GM12891 (cell line): ENCODE measurements around the gene TEAD4.

Source experiments
- POLR2AphosphoS5 ChIP-seq: IDR thresholded peaks from 2 replicates; pipeline ENCODE4 v1.6.1; 2011; ENCODE audit warnings: low read depth, low read length, control low read depth
- POU2F2 ChIP-seq: IDR thresholded peaks from 2 replicates; pipeline ENCODE4 v1.6.1; 2011; ENCODE audit warnings: low read depth, mild to moderate bottlenecking, control low read depth, low read length, moderate library complexity

DNA sequence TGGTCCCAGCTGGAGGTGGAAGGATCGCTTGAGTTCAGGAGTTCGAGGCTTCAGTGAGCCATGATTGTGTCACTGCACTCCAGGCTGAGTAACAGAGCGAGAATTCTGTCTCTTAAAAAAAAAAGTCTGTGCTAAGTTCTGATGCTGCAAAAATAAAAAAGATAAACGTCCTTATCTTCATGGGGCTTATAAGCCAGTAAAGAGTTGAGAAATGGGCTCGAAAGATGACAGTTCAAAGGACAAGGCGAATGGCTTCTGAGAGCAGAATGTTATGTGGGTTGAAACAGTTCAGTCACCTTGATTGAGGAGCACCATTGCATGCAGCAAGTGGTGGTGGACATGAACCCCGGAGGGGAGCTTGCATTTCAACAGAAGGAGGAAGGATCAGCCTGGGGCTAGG, 122.7 kb downstream of the TEAD4 start:
- TF ChIP-seq POU2F2 = no peak
- no peak for TF ChIP-seq POLR2AphosphoS5
